ENCODE results near the gene MLXIPL. TPM values are rescaled to one million over a fixed set of nuclear protein-coding genes. Genes with fewer than 3 reads are reported as not detected.

Gene MLXIPL
- total RNA-seq, 1 experiment from 2014 or later, result 7.2 TPM

- Histone ChIP-seq H3K9me3 (ENCODE audit: control insufficient read depth, insufficient read depth, low read depth, low read length) (no peaks in the 10 kb centered on the region), H3K27ac (ENCODE audit: low read length) (no peak overlapping the region), H3K4me3 (ENCODE audit: low read depth in 2 of 2, low read length in 2 of 2) (no peak overlapping the region), H3K27me3 (ENCODE audit: control insufficient read depth, insufficient read depth, low read length) (no peaks in the 10 kb centered on the region), H3K4me1 (ENCODE audit: control insufficient read depth, insufficient read depth, low read length) (no peaks in the 10 kb centered on the region; the same call in 1 of the 2 replicates), H3K36me3 (ENCODE audit: control insufficient read depth, insufficient read depth, low read length) (no peaks in the 10 kb centered on the region)
- BruUV-seq (replicated peaks), result no TSS peak
- TF ChIP-seq REST (IDR thresholded peaks at IDR 0.05; ENCODE audit: insufficient read depth in 1 of 2, low read depth in 2 of 2, low read length in 1 of 2) (no peak), SIN3A (IDR thresholded peaks at IDR 0.05; ENCODE audit: borderline replicate concordance, insufficient read depth, low read depth, low read length) (no peak), POLR2AphosphoS5 (IDR thresholded peaks at IDR 0.05; ENCODE audit: low read depth, low read length) (no peak), CTCF (IDR thresholded peaks at IDR 0.05) (no peak), TCF7L2 (IDR thresholded peaks at IDR 0.05; ENCODE audit: low read depth, low read length) (no peak)
- DNase-seq (ENCODE audit: low read depth, low spot score) (no peak), ATAC-seq (peak; percentile 19; the same call in 1 of the 2 replicates)
- intact Hi-C loops (cut with micrococcal nuclease; ENCODE audit: unreplicated experiment) (no loop called here), in situ Hi-C loops (cut with HindIII; ENCODE audit: low pct_unique_long_range_greater_than_20kb, low sequenced_read_pairs) (no loop called here)
- ChIA-PET CTCF (interaction anchor here (0.5 kb wide), 1 partner anchor 24 kb away, joined by 8 read pairs; no protein-coding TSS in a partner anchor), POLR2A (interaction anchor here (0.5 to 0.6 kb wide), 3 partner anchors 25 to 82 kb away, joined by 3 to 6 read pairs (median 4); partner anchors contain the start of gene TBL2)
These were observed 21.3 kb downstream of the MLXIPL start for GRCh38 chr7:73602721-73603651.

GRCh38 chr7:73599916-73600315, 24.4 kb downstream of the MLXIPL start:
- Histone ChIP-seq H3K4me3 (ENCODE audit: low read depth in 2 of 2, low read length in 2 of 2) (no peak overlapping the region), H3K9me3 (ENCODE audit: control insufficient read depth, insufficient read depth, low read depth, low read length) (no peaks in the 10 kb centered on the region), H3K27ac (ENCODE audit: low read length) (no peak overlapping the region), H3K4me1 (ENCODE audit: control insufficient read depth, insufficient read depth, low read length) (no peaks in the 10 kb centered on the region; the same call in 1 of the 2 replicates), H3K36me3 (ENCODE audit: control insufficient read depth, insufficient read depth, low read length) (no peaks in the 10 kb centered on the region), H3K27me3 (ENCODE audit: control insufficient read depth, insufficient read depth, low read length) (no peaks in the 10 kb centered on the region)
- DNase-seq (ENCODE audit: low read depth, low spot score) (no peak), ATAC-seq (no peak)
- no peak for TF ChIP-seq TCF7L2 (IDR thresholded peaks at IDR 0.05; ENCODE audit: low read depth, low read length)
- no peak for TF ChIP-seq REST (IDR thresholded peaks at IDR 0.05; ENCODE audit: insufficient read depth in 1 of 2, low read depth in 2 of 2, low read length in 1 of 2)
- TF ChIP-seq POLR2AphosphoS5 (IDR thresholded peaks at IDR 0.05; ENCODE audit: low read depth, low read length), result no peak
- TF ChIP-seq SIN3A (IDR thresholded peaks at IDR 0.05; ENCODE audit: borderline replicate concordance, insufficient read depth, low read depth, low read length), result no peak
- no peak for TF ChIP-seq CTCF (IDR thresholded peaks at IDR 0.05)
- intact Hi-C loops (cut with micrococcal nuclease; ENCODE audit: unreplicated experiment), result no loop called here
- ChIA-PET POLR2A (interaction anchor here (0.6 kb wide), 2 partner anchors 37 to 115 kb away, joined by 3 to 7 read pairs; no protein-coding TSS in a partner anchor), CTCF (interaction anchor here (0.6 kb wide), 1 partner anchor 8 kb away, joined by 3 read pairs; no protein-coding TSS in a partner anchor)
- in situ Hi-C loops (cut with HindIII; ENCODE audit: low pct_unique_long_range_greater_than_20kb, low sequenced_read_pairs), result no loop called here
- BruUV-seq (replicated peaks), result no TSS peak

Data from Panc1 (cell line).